NCI-H2107 treated with DMSO at 0.1 percent for 48 hours (cell line): ENCODE results near the gene SLC9A3.

Experiments used
- DNase-seq: peaks from one replicate; lab custom pipeline; 2025; ENCODE audit not compliant: unreplicated experiment; lab: John Stamatoyannopoulos, UW

SLC9A3 gene

DNA sequence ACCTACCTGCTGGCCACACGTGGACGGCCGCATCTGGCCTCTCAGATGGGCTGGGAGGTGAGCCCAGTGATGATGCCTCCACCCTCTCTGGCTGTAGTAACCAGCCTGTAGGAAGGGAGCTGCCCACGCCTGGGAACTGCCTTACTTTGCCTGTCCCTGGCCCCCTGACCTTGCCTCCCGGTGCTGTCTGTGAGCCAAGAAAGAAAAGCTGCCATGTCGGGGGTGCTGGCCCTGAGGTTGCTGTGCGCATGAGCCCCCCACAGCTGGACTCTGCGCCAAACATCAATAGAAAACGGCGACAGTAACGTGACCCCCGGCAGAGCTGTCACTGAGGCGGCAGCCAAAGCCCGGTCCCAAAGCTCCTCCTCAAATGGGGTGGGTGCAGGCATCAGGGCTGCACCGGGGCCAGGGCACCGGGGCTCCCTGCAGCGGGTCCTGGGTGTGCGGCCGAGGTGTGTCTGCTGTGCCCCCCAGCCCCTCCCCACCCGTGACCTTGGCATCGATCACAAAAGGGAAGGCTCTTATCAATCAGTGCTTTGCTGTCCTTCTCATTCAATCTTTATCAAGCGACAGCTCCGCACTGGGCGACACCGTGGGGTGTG is 15.3 kb upstream of the SLC9A3 start:
- DNase-seq: no peak

DNA sequence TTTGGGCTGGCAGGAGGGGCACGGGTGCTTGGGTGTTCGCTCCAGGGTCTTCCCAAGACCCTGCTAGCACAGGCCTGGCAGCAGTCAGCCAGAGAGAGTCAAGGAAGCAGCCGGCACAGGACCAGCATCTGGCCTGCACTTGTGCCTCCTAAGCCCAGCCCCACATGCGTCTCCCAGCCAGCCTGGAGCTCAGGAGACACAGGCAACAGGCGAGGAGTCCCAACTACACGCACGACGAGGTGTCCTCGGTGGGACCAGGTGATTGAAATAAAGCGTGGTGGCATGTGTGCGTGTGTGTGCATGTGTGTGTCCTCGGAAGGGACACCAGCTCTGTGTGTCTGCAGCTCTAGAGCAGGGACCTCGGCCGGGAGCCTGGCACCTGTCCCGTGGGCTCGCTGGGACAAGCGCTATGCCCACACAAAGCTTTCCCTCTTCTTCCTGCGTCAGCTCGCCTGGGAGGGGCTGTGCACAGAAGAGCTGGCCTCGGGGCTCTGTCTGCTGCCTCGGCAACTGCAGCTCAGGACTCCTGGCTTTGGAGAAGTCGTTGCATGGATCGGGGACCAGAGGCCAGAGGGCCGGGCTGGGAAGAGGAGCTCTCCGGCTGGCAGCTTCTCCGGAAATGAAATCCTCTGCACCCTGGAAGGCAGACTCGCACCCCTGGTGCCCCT is 14.7 kb upstream of the SLC9A3 start:
- DNase-seq: no peak

DNA sequence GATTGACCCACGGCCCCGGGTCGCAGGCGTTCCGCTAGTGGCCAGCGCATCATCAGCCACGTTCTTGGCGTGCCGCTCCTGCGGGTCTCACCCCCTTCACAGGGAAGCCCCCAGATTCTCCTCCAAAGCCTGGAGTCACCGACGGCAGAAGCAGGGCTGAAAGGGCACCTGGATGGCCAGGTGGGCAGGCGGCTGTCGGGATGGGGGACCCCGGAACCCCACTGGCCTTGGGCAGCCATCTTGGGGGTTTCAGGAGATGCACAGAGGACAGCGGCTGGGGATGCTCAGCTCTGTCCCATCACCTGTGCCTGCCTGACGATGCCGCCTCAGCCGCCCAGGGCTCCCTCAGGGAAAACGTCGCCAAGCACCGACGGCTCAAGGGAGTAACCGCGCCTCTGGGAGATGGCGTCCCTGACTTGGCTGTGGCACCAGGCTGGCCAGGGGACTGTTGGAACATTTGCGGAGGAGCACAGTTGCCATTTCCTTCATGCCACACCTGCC is 14.1 kb upstream of the SLC9A3 start:
- no peak for DNase-seq

DNA sequence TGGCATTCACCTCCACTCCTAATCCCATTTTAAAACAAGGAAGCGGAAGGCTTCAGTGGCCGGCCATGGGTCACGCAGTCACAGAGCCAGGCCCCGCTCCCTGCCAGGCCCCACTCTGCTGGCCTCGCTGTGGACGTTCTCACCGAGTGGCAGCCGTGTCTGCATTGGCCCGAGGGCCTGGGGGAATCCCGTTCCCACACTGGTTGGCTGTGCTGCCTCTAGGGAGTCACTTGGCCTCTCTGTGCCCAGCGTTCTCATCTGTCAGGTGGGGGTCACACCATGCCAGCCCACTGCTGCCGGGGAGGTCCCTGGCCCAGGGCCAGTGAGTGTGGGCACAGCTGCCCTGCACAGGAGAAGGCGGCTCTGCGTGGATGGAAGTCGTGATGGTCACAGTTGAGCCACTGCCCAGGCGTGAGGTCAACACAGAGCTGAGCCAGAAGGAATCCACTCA is 13.4 kb upstream of the SLC9A3 start:
- DNase-seq: no peak

DNA sequence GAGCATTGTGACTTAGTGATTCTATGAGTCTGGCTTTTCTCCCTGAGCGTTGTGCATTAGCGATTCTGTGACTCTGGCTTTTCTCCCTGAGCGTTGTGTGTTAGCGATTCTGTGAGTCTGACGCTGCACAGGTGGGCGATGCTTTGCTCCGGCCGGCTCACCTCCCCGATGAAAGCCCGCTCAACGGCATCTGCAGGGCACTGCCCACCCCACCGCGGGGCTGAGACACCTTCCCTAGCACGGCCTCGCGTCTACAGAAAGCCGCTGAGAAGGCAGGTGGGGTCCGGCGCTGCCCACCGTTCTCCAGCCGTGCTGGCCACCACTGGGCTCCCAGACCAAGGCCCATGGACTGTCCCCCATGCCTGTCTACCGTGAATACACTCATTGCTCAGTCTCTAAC is 12.8 kb upstream of the SLC9A3 start:
- no peak for DNase-seq

DNA sequence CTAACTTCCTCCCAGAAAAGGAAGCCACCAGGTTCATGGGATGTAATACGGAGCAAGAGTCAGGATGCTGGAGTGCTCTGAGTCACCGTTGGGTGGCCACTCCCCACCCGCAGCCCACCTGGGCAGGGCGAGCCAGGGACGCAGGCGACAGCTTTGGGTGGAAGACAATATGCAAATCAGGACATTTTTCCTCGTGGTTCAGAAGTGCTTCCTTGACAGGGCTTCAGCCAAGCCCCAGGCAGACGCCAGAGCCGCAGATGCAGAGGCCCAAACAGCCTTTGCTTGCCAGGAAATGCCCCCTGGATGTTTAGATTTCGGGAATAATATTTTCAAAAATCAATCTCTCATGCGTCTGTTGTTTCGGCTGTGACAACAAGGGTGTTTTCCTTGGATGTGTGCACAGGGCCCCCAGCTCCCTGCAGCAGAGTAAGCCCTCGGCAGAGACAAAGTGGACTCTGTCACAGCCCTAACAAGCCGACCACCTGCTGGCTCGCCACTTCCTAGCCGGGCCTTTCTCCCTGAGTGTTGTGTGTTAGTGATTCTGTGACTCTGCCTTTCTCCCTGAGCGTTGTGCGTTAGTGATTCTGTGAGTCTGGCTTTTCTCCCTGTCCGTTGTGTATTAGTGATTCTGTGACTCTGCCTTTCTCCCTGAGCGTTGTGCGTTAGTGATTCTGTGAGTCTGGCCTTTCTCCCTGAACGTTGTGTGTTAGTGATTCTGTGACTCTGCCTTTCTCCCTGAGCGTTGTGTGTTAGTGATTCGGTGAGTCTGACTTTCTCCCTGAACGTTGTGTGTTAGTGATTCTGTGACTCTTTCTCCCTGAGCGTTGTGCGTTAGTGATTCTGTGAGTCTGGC is 11.8 kb upstream of the SLC9A3 start:
- peak; percentile 25 for DNase-seq

DNA sequence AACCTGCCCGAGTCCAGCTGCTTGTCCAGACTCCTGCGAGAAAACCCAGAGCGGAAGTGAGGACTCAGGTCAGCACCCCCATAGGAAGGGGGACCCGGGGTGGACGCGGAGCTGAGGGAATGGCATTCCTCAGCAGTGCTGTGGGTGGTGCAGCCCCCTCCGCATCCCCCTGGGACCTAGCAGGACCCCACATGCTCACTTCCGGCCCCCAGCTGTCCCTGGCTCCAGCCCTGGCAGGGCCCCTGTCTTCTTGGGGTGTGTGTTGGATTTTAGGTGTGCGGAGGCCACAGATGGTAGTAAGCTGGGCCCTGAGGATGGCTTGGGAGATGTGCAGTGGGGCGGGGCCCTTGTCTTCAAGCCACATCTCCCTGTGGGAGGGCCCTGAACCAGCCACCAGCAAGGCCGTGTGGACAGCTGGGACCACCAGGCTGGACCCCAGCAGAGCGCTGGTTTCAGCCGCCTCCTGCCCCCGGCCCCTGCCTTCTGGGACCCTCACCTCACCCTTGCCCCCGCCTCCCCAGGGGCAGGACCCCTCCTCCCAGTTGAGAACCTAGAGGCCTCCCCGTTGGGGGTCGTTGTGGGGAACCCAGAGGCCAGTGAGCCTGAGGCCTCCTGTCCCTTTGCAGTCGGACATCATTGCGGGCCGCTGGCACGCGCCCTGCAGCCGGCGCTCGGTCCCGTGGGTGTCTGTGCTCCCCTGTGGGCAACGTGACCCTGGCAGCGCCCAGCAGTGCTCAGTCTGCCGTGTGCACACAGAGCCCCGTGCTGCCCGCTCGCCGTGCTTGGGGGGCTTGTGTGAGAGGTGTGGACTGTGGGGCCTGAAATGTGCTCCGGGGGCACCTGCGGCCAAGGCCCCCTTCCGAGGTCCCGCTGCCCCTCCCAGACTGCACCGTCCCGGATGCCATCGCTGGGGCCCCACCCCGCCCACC is 10.8 kb upstream of the SLC9A3 start:
- no peak for DNase-seq

DNA sequence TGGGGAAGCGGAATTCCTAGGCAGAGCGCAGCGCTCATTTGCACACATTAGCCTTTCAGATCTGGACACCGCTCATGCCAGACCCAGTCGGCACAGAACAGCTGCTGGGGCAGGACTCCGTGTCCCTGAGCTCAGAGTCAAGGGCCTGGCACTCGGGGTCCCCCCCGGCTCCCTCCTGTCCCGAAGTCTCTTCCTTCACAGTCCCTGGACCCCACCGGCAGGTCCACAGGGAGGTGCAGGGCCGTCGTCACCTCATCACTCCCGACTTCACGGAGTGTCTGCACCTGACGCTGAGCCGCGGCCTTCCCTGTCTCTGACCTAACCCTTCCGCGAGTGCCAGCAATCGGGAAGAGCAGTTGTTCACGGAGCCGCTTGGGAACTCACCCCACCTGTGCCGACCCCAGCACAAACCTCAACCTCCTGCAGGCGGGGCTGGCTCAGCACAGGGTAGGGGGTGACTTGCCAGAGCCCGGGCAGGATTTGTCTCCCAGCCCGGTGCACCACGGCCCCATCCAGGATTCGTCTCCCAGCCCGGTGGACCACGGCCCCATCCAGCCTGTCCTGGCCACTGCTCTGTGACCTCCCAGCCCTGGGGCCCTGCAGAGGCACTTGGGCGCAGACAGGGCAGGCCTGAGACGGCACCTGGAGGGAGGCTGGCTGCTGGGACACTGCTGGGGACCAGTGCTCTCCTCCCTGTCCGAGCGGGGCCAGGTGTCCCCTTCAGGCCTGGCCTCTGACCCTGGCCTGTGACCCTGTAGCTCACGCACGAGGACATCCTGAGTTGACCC is 9.9 kb upstream of the SLC9A3 start:
- no peak for DNase-seq

DNA sequence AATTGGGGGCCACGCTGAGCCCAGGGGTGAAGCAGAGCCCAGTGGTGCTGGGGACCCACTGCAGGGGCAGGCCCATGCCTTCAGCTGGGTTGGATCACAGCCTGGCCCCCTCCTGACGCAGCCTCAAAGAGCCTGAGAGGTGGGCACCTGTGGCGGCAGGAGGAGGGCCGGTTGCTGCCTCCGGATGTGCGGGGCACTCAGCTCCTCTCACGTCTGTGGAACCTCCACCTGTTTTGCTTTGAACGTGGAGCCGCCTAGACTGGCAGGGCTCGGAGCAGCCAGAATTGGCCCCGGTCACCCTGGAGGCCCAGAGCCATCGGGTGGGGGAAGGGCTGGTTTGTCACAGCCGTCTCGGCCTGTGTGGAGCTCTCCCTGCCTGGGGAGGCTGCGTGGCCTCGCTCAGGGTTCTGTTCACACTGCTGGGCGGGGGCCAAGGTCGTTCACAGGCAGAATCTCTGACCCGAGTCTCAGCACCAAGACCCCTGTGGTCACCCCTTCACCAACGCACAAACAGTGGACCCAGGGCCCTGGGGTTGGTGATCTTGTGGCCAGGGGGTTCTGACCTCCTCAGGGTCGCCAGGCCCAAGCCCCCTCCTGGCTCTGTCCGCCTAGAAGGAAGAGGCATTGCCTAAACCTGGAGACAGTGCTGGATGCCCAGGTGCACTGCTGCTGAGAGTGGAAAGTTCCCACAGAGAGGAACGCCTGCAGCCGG is 9.2 kb upstream of the SLC9A3 start:
- no peak for DNase-seq

DNA sequence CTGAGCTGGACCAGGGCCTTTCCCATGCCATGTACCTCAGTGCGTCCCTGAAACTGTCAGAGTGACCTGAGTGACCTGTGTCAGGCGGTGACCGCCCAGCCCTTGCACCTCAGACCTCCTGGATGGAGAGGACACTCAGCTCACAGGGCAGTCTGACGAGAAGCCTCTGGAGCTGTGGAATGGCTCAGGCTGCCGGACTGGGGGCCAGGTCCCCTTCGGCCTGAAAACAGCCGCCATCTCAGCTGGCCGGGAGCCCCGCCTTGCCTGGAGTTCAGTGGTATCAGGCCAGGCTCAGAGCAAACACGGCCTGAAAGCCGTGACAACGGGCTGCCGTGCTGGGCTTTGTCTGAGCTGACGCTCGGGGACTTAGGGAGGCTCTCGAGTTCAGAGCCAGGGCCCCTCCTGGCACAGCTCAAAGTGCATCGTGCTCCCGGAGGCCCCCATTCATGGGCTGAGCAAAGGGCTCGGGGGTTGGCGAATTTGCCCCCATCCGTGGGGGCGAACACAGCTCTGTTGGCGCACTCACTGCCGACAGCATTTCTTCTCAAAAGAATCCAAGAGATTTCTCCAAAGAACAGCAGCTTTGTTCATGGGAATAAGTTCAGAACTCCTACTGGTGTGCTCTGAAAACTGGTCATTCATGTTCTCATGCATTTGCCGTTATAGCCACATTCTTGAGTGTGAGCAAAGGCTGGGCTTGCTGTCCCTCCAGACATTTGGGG is 8.4 kb upstream of the SLC9A3 start:
- no peak for DNase-seq

DNA sequence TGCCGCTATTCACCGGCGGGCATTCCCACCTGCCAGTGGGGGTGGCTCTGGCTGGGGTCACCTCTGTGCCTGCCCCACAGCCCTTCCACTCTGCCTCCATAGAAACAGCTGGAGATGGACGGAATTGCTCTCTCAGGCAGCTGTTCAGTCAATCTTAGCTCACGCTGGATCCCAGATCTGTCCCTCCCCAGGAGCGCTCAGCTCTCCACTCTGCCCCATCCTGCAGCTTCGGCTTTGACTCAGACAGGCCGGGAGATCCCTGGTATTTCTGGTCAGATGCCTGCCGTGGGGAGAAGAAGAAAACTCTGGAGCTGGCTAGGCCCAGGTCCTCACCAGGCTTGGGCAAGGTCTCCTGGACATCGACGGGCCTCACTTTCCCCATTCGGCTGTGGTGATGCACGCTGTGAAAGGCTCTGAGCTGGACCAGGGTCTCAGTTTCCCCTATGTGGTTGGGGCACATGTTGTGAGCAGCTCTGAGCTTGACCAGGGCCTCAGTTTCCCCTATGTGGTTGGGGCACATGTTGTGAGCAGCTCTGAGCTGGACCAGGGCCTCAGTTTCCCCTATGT is 7.6 kb upstream of the SLC9A3 start:
- DNase-seq: no peak

DNA sequence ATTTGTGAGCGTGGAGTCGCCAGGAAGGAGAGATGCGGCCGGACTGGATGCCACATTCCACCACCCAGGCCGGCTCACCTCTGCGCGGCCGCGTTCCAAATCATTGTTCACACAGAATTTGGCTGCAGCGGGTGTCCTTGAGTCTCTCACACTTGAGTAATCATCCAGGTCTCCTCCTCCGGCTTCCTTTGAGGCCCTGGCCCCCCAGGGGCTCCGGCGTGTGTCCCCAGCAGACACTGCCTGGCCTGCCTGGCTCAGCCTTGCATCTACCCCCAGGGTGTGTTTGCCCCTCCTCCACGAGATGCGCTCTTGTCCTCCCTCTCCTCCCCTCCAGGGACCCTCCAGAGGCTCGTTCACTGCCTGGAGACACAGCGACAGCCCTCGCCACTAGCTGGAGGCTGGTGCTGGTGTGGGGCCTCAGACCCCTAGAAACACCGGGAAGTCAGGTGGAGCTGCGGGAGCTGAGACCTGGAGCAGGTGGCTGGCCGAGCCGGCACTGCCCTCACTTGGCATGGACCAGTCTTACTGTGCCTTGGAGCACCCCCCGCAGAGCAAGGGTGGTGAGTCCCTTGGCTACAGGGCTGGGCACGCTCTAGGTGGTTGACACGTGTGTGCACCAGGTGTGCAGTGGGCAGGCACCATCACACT is 7.0 kb upstream of the SLC9A3 start:
- DNase-seq: no peak

DNA sequence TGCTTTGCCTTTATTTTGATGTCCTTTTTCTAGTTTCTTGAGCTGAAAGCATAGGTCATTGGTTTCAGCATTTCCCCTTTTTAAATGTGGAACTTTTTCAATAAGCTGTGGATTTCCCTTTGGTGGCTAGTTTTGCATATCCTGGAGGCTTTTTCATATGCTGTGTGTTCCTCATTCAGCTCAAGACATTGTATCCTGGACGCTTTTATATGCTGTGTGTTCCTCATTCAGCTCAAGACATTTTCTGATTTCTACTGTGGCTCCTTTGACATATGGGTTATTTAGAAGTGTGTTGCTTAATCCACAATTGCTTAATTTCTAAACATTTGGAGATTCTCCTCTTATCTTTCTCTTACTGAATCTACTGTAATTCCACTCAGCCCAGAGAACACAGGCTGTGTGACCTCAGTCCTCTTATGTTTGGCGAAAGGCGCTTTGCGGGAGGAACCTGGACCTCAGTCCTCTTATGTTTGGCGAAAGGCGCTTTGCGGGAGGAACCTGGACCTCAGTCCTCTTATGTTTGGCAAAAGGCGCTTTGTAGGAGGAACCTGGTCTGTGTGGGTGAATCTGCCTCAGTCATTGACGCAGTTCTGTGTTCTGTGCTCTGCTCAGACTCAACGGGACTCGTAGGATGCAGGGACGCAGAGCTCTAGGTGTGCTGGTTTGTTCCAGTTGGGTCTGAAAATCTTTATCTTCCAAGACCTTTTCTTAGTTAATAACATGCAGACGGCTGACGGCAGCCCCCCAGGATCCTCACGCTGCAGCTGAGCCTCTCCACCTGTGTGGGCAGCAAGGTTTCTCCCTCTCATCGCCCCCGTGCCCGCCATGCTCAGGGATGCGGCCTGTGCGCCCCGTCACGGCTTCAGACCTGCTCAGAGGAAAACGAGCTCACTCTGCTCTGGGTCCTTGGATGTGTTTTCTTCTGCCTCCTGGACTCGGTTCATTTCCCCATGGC is 6.0 kb upstream of the SLC9A3 start:
- no peak for DNase-seq

DNA sequence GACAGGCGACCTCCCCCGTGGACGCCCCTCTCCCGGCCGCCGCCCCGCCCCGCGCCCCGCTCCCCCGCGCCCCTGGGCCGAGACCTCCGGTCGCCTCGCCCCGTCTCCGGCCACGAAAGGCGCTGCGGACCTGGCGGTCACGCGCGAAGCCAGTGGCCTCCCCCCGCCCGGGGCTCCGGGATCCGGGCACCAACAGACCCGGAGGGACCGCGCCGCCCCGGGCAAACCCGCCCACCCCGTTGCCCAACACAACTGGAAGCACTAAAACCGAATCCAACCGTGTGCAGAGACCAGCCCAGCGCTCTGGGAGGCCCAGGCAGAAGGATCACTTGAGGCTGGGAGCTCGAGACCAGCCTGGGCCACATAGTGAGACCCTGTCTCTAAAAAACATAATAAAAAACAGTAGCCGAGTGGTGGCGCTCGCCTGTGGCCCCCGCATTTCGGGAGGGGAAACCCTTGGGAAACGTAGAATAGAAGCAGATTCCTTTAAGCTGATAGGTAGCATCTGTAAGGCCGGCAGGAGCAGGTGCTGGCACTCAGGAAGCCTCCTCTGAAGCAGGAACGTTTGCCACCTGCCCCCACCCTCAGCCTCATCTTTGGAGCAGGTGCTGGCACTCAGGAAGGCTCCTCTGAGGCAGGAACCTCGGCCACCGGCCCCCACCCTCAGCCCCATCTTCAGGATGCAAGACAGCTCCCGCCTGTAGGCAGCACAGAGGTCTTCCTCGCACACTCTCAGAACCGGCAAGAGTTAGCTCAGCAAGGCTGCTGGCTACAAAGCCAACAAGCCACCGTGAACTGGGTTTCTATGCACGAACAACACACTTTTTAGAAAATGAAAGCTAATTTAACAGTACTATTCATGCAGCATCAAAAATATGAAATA is 4.6 kb upstream of the SLC9A3 start:
- DNase-seq: peak; percentile 48

DNA sequence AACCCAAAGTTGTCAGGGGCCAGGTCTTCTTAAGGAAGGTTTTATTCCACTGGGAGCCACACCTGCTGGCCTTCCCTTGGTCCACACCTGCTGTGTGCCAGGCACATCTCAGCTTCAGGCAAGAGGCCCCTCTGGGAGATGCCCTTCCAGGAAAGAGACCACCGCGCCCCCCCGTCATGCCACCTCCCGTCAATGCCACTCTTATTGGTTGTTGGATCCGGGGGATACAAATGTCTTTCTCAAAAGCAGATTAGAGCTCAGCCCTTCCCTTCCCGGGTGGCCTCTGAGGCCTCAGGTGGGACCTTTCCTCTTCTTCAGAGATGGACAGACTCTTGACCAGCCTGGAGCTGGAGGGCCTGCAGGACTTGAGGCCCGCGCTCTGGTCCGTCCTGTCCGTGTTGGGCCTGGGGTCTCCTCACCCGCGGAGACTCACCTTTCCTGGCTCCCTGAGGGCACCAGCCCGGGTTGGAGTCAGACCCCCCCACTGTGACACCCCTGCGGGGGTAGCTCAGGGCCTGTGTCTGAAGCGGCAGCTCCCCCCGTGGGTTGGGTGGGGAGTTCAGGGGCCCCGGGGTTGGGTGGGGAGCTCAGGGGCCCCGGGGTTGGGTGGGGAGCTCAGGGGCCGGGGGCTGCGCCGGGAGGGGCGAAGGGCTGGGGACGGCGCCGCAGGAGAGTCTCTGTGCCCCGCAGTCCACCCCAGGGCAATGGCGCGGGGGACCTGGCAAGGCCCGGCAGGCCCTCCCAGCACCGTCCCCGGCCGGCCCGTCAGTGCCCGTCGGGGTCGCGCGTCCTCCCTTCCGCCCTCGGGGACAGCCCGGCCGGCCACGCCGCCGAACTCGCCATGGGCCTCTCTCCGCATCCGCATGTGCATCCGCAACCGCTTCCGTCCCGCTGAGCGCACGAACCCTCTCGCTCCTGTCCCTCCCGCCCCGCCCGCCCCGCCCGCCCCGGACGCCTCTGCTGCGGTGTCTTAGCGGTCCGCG is 3.7 kb upstream of the SLC9A3 start:
- no peak for DNase-seq
